Transverse colon (tissue), 4 donors: Measurements from ENCODE around the gene KLHDC1. TPM values are rescaled to one million over a fixed set of nuclear protein-coding genes. Genes with fewer than 3 reads are reported as not detected.

ENCODE experiments used
- DNase-seq: peaks from one replicate; pipeline ENCODE4 v3.0.0-alpha.2; 2019
- H3K27ac ChIP-seq, 4 donors: fragments of 200-600 bp; sonication (generic); 2 replicates each; pipeline ENCODE4 v1.5.1; 2016 to 2018; ENCODE audit warnings: inconsistent platforms in 4 of 4
- H3K27me3 ChIP-seq: fragments of 200-600 bp; sonication (generic); 2 replicates; pipeline ENCODE4 v1.5.1; 2017; ENCODE audit warnings: inconsistent platforms
- H3K36me3 ChIP-seq, 4 donors: fragments of 200-600 bp; sonication (generic); 2 replicates each; pipeline ENCODE4 v1.5.1; 2017 to 2019; ENCODE audit warnings: inconsistent platforms in 4 of 4
- H3K4me1 ChIP-seq, 4 donors: fragments of 200-600 bp; sonication (generic); 2 replicates each; pipeline ENCODE4 v1.5.1; 2017 to 2020; ENCODE audit warnings: inconsistent platforms in 4 of 4
- H3K4me3 ChIP-seq, 4 donors: fragments of 200-600 bp; sonication (generic); 1 replicate in 1 of 4; 2 replicates in 3 of 4; pipeline versions ENCODE4 v1.5.1 to v1.6.1; 2017 to 2019; ENCODE audit warnings: inconsistent platforms in 4 of 4
- H3K9me3 ChIP-seq, 2 donors: fragments of 200-600 bp; sonication (generic); 2 replicates each; pipeline ENCODE4 v1.5.1; 2017 to 2019; ENCODE audit warnings: inconsistent platforms in 2 of 2
- EP300 ChIP-seq: sonication (generic); formaldehyde crosslinking; IDR thresholded peaks from one replicate; pipeline ENCODE4 v1.6.1; 2017; ENCODE audit warnings: antibody characterized with exemption, low read depth
- POLR2A ChIP-seq: fragments of 450-650 bp; IDR thresholded peaks from one replicate; pipeline ENCODE4 v1.6.1; 2016; ENCODE audit warnings: antibody characterized with exemption, mild to moderate bottlenecking, moderate library complexity
- POLR2AphosphoS5 ChIP-seq, 3 donors: sonication (generic); formaldehyde crosslinking; IDR thresholded peaks; one replicate each; pipeline ENCODE4 v1.6.1; 2016; ENCODE audit warnings: antibody characterized with exemption in 3 of 3
- WGBS, 2 donors: methylation state at CpG; one replicate each; pipeline ENCODE4 v1.1.5; 2018; ENCODE audit warnings: low coverage in 1 of 2; 5-methylcytosine and 5-hydroxymethylcytosine counted together
- in situ Hi-C, 4 donors: fragments of 200-750 bp; cut with MboI; loops; one replicate each; pipeline versions ENCODE4 v1.15.0 to v1.15.1; 2017; ENCODE audit warnings: low sequenced_read_pairs in 3 of 4, low pct_ligation_motif_present in 1 of 4, low pct_unique_long_range_greater_than_20kb in 1 of 4
- intact Hi-C: fragments of 100-400 bp; cut with DNase I; formaldehyde crosslinking; loops from one replicate; pipeline ENCODE4 v1.15.1; 2023; ENCODE audit warnings: low total_unique reads
- total RNA-seq, 4 donors: library from RNA; depleted of rRNA; stranded (reverse); fragments of >200 nt; gene quantifications; one replicate each; pipeline ENCODE4 v1.1.0, GENCODE V29; 2016
- TF ChIP-seq, protein P1 (sequence below), 5 experiments: fragments of 200-600 bp in 3 of 5; fragments of 450-650 bp in 2 of 5; sonication (generic) in 3 of 5; IDR thresholded peaks; 1 replicate in 2 of 5; 2 replicates in 3 of 5; pipeline ENCODE4 v1.5.1; 2016 to 2017; ENCODE audit warnings: antibody characterized with exemption in 5 of 5, inconsistent platforms in 3 of 5, mild to moderate bottlenecking in 2 of 5, moderate library complexity in 1 of 5

Gene KLHDC1
- total RNA-seq, 4 donors from 2014 or later = 4.0 to 9.4 (median 7.9) TPM

DNA sequence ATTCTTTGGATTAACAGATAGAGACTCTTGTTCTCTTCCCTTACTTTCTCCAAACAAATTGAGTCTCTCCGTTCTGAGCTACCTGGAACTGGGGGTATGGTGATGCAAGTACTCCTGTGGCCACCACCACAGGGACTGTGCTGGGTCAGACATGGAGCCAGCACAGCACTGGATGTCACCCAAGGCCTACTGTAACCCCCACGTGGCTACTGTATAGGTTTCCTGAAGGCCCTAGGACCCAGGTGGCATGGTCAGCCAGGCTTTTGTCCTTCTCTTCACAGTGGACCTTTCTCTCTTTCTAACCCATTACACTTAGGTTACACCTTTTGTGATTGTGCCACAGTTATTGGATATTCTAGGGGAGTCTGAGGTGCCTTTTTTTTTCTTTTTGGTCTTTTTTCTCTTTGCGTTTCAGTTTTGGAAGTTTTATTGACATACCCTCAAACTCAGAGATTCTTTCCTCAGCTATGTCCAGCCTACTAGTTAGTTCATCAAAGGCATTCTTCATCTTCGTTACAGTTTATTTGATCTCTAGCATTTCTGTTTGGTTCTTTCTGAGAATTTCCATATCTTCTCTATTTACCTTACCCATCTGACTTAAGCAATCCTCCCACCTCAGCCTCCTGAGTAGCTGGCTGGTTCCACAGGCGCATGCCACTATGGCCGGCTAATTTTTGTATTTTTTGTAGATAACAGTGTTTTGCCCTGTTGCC lies 69.1 kb downstream of the KLHDC1 start:
- in situ Hi-C loops (loop anchor here in 3 of 4 donors (10.0 to 25.0 kb wide), 2 partner anchors 125 to 127 kb away; partner anchors contain the start of gene DNAAF2 (in 3 of the 3)), intact Hi-C loops (no loop called here)
- no peak for TF ChIP-seq EP300
- TF ChIP-seq, protein P1, sequence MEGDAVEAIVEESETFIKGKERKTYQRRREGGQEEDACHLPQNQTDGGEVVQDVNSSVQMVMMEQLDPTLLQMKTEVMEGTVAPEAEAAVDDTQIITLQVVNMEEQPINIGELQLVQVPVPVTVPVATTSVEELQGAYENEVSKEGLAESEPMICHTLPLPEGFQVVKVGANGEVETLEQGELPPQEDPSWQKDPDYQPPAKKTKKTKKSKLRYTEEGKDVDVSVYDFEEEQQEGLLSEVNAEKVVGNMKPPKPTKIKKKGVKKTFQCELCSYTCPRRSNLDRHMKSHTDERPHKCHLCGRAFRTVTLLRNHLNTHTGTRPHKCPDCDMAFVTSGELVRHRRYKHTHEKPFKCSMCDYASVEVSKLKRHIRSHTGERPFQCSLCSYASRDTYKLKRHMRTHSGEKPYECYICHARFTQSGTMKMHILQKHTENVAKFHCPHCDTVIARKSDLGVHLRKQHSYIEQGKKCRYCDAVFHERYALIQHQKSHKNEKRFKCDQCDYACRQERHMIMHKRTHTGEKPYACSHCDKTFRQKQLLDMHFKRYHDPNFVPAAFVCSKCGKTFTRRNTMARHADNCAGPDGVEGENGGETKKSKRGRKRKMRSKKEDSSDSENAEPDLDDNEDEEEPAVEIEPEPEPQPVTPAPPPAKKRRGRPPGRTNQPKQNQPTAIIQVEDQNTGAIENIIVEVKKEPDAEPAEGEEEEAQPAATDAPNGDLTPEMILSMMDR (IDR thresholded peaks at IDR 0.05) = no peak
- no peak for TF ChIP-seq POLR2A
- no peak for TF ChIP-seq POLR2AphosphoS5 (IDR thresholded peaks at IDR 0.05)
- Histone ChIP-seq H3K4me1 (peaks cover 0 to 5% (median 5%) of the 10 kb centered on the region in 4 donors), H3K36me3 (no peaks in the 10 kb centered on the region), H3K4me3 (no peak overlapping the region), H3K9me3 (no peaks in the 10 kb centered on the region), H3K27ac (no peak overlapping the region), H3K27me3 (no peaks in the 10 kb centered on the region)
- 93 to 94% methylated on average over 4 to 6 of the region's 6 CpGs for WGBS, 2 donors
- no peak for DNase-seq

DNA sequence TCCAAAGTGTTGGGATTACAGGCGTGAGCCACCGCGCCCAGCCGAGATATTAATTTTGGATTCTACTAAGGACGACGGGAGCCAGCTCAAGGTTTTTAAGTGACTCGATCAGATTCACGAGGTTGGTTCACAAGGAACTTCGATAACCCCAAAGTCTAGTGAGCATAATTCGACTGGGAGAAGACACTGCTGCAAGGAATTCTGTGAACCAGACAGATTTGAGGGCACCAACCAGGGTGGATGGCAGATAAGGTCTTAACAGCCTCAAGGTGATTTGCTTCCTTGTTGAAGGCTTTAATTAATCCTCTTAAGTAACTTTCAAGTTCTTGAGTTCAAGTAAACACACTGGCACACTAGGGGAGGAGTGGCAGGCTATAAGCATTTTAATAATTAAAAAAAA lies 73.9 kb downstream of the KLHDC1 start:
- intact Hi-C loops (no loop called here), in situ Hi-C loops (loop anchor here in 3 of 4 donors (10.0 to 25.0 kb wide), 2 partner anchors 130 to 132 kb away; partner anchors contain the start of gene DNAAF2 (in 3 of the 3))
- TF ChIP-seq, protein P1 (IDR thresholded peaks at IDR 0.05) = no peak
- TF ChIP-seq POLR2AphosphoS5 (IDR thresholded peaks at IDR 0.05) (no peak), POLR2A (no peak), EP300 (no peak)
- H3K4me1 ChIP-seq = peaks cover 21 to 39% (median 36%) of the 10 kb centered on the region in 4 donors
- peak; percentile 13 for DNase-seq
- H3K4me3 ChIP-seq = peak overlapping the region in 3 of 4 donors; percentile 84 to 99 (median 96)
- no peaks in the 10 kb centered on the region for H3K27me3 ChIP-seq
- no peaks in the 10 kb centered on the region for H3K9me3 ChIP-seq
- peak overlapping the region; percentile 98 to 100 (median 99) for H3K27ac ChIP-seq
- H3K36me3 ChIP-seq = peaks cover 0 to 3% (median 0%) of the 10 kb centered on the region in 4 donors
- 29 to 79% methylated on average over 4 to 10 of the region's 10 CpGs for WGBS, 2 donors

- 0% methylated on average over 6 to 9 of the region's 9 CpGs for WGBS, 2 donors
- in situ Hi-C loops = loop anchor here in 3 of 4 donors (10.0 to 25.0 kb wide), 2 partner anchors 130 to 132 kb away; partner anchors contain the start of gene DNAAF2 (in 3 of the 3)
- H3K4me3 ChIP-seq = peak overlapping the region; percentile 6 to 99 (median 90)
- intact Hi-C loops = no loop called here
- no peaks in the 10 kb centered on the region for H3K27me3 ChIP-seq
- peaks cover 22 to 39% (median 38%) of the 10 kb centered on the region in 4 donors for H3K4me1 ChIP-seq
- TF ChIP-seq, protein P1 (IDR thresholded peaks at IDR 0.05) = no peak
- TF ChIP-seq POLR2A (no peak), POLR2AphosphoS5 (IDR thresholded peaks at IDR 0.05) (no peak), EP300 (no peak)
- no peak for DNase-seq
- peak overlapping the region; percentile 98 to 100 (median 99) for H3K27ac ChIP-seq
- no peaks in the 10 kb centered on the region for H3K9me3 ChIP-seq
- peaks cover 0 to 5% (median 0%) of the 10 kb centered on the region in 4 donors for H3K36me3 ChIP-seq
Measured at GRCh38 chr14:49767270-49767570, 74.3 kb downstream of the KLHDC1 start.

- Histone ChIP-seq H3K27me3 (no peaks in the 10 kb centered on the region), H3K9me3 (no peaks in the 10 kb centered on the region), H3K36me3 (peaks cover 0 to 9% (median 2%) of the 10 kb centered on the region in 4 donors), H3K4me1 (peaks cover 22 to 39% (median 38%) of the 10 kb centered on the region in 4 donors), H3K4me3 (peak within 1 kb of the TSS; percentile 79 to 99 (median 90)), H3K27ac (peak within 1 kb of the TSS; percentile 98 to 100 (median 99))
- peak; percentile 92 for DNase-seq
- intact Hi-C loops (no loop called here), in situ Hi-C loops (loop anchor here in 3 of 4 donors (10.0 to 25.0 kb wide), 2 partner anchors 130 to 133 kb away; partner anchors contain the start of gene DNAAF2 (in 3 of the 3))
- peak; percentile 77 for TF ChIP-seq POLR2A
- no peak for TF ChIP-seq EP300
- TF ChIP-seq POLR2AphosphoS5 (IDR thresholded peaks at IDR 0.05) = peak; percentile 88 to 94 (median 91)
- TF ChIP-seq, protein P1 (IDR thresholded peaks at IDR 0.05) = peak in 2 of 5 experiments; percentile 8
- 0% methylated on average over 75 of the region's 86 CpGs; no CpG with 5 or more reads in 1 of the 2 donors for WGBS, 2 donors
Measured at GRCh38 chr14:49767571-49768300, 74.8 kb downstream of the KLHDC1 start, which contains the start of gene KLHDC2. Gene KLHDC2, plus strand, starts transcription at chr14:49768153. Its CDS starts 316 bp downstream, at chr14:49768469.
